Islet precursor cell (in vitro differentiated cells): ENCODE data around the gene TAF1.
"Not testable (repeated sequence)": the region's sequence is repeated elsewhere in the genome, so short reads cannot be mapped to it uniquely, and the experiment has no call there.

Experiments
- DNase-seq: peaks from one replicate; pipeline ENCODE4 v3.0.0-alpha.2; 2018

TAF1 gene

GRCh38 chrX:71365875-71366673 is at the start of gene TAF1:
TAF1 (plus strand) TSS chrX:71366357; CDS start chrX:71366375, 18 bp downstream.
- peak; percentile 97 for DNase-seq

- DNase-seq, result not testable (repeated sequence)
These were observed 49.2 kb upstream of the TAF1 start for GRCh38 chrX:71316959-71317358.

- DNase-seq, result no peak
These were observed 46.0 kb upstream of the TAF1 start for GRCh38 chrX:71320126-71320525.

GRCh38 chrX:71321731-71322130 is 44.4 kb upstream of the TAF1 start:
- no peak for DNase-seq

GRCh38 chrX:71324452-71324851 is 41.7 kb upstream of the TAF1 start:
- not testable (repeated sequence) for DNase-seq

GRCh38 chrX:71326394-71326793 is 39.8 kb upstream of the TAF1 start:
- no peak for DNase-seq

GRCh38 chrX:71349151-71349665 is 16.9 kb upstream of the TAF1 start:
- not testable (repeated sequence) for DNase-seq

- DNase-seq, result not testable (repeated sequence)
These were observed 16.3 kb upstream of the TAF1 start for GRCh38 chrX:71349867-71350266.

GRCh38 chrX:71352439-71352838 is 13.7 kb upstream of the TAF1 start:
- not testable (repeated sequence) for DNase-seq

- no peak for DNase-seq
These were observed 1.9 kb upstream of the TAF1 start for GRCh38 chrX:71364221-71364620.

- no peak for DNase-seq
These were observed 742 bp upstream of the TAF1 start for GRCh38 chrX:71365356-71365874.

GRCh38 chrX:71366674-71367256 is 608 bp downstream of the TAF1 start:
- DNase-seq, result peak; percentile 53

GRCh38 chrX:71367396-71367795 is 1.2 kb downstream of the TAF1 start:
- no peak for DNase-seq

- DNase-seq, result no peak
These were observed 6.2 kb downstream of the TAF1 start for GRCh38 chrX:71372388-71372787.

- DNase-seq, result no peak
These were observed 12.6 kb downstream of the TAF1 start for GRCh38 chrX:71378732-71379131.

GRCh38 chrX:71391725-71392124 is 25.6 kb downstream of the TAF1 start:
- not testable (repeated sequence) for DNase-seq

- DNase-seq, result no peak
These were observed 27.8 kb downstream of the TAF1 start for GRCh38 chrX:71393919-71394318.

- DNase-seq, result no peak
These were observed 30.4 kb downstream of the TAF1 start for GRCh38 chrX:71396576-71396975.

- no peak for DNase-seq
These were observed 34.6 kb downstream of the TAF1 start for GRCh38 chrX:71400710-71401109.

GRCh38 chrX:71416260-71416659 is 50.1 kb downstream of the TAF1 start:
- not testable (repeated sequence) for DNase-seq

- DNase-seq, result no peak
These were observed 54.5 kb downstream of the TAF1 start for GRCh38 chrX:71420686-71421085.

- DNase-seq, result no peak
These were observed 66.6 kb downstream of the TAF1 start for GRCh38 chrX:71432733-71433132.

GRCh38 chrX:71438750-71439149 is 72.6 kb downstream of the TAF1 start:
- no peak for DNase-seq

- DNase-seq, result no peak
These were observed 73.3 kb downstream of the TAF1 start for GRCh38 chrX:71439420-71439819.
